GM19395 (cell line): ENCODE measurements around the gene MBOAT1.
A peak's percentile ranks its signal among the peaks of the same experiment; 100 is the strongest.
"Not testable (repeated sequence)": the region's sequence is repeated elsewhere in the genome, so short reads cannot be mapped to it uniquely, and the experiment has no call there.

ENCODE experiments used
- ATAC-seq: cut with Tn5 transposase; IDR thresholded peaks from one replicate; pipeline ENCODE4 v1.9.1; 2021; ENCODE audit warnings: mild to moderate bottlenecking, moderate library complexity; ENCODE audit not compliant: unreplicated experiment

MBOAT1 gene

GRCh38 chr6:20203561-20204511, 8.4 kb downstream of the MBOAT1 start:
- ATAC-seq, result no peak

GRCh38 chr6:20202699-20203302, 9.5 kb downstream of the MBOAT1 start:
- ATAC-seq, result no peak

GRCh38 chr6:20202324-20202658, 10.0 kb downstream of the MBOAT1 start:
- ATAC-seq, result peak; percentile 31

GRCh38 chr6:20200761-20201630, 11.3 kb downstream of the MBOAT1 start:
- no peak for ATAC-seq

GRCh38 chr6:20198775-20199174, 13.5 kb downstream of the MBOAT1 start:
- no peak for ATAC-seq

GRCh38 chr6:20198156-20198774, 14.0 kb downstream of the MBOAT1 start:
- ATAC-seq, result no peak

GRCh38 chr6:20197251-20197650, 15.0 kb downstream of the MBOAT1 start:
- no peak for ATAC-seq

GRCh38 chr6:20192625-20193024, 19.6 kb downstream of the MBOAT1 start:
- no peak for ATAC-seq

GRCh38 chr6:20191992-20192391, 20.3 kb downstream of the MBOAT1 start:
- ATAC-seq, result no peak

GRCh38 chr6:20188630-20189075, 23.6 kb downstream of the MBOAT1 start:
- ATAC-seq, result no peak

- no peak for ATAC-seq
Measured at GRCh38 chr6:20186981-20187380, 25.3 kb downstream of the MBOAT1 start.

- ATAC-seq, result no peak
Measured at GRCh38 chr6:20183706-20184105, 28.6 kb downstream of the MBOAT1 start.

- ATAC-seq, result no peak
Measured at GRCh38 chr6:20182926-20183521, 29.2 kb downstream of the MBOAT1 start.

GRCh38 chr6:20182069-20182468, 30.2 kb downstream of the MBOAT1 start:
- no peak for ATAC-seq

GRCh38 chr6:20180935-20181334, 31.3 kb downstream of the MBOAT1 start:
- no peak for ATAC-seq

- not testable (repeated sequence) for ATAC-seq
Measured at GRCh38 chr6:20179287-20180045, 32.8 kb downstream of the MBOAT1 start.

- no peak for ATAC-seq
Measured at GRCh38 chr6:20178327-20178726, 33.9 kb downstream of the MBOAT1 start.

GRCh38 chr6:20175810-20176410, 36.4 kb downstream of the MBOAT1 start:
- ATAC-seq, result no peak
